Stimulated activated CD4-positive, alpha-beta T cell treated with anti-CD3 and anti-CD28 coated beads, Interleukin-1b, Interleukin-23, amount 100 ng/mL, for 1 hour (primary cell): Measurements from ENCODE around the gene GRIFIN.
"Not testable (repeated sequence)": the region's sequence is repeated elsewhere in the genome, so short reads cannot be mapped to it uniquely, and the experiment has no call there.

Source experiments
- DNase-seq, 2 donors: peaks; one replicate each; pipeline ENCODE4 v3.0.0-alpha.2; 2020; ENCODE audit warnings: low read depth in 2 of 2

The GRIFIN gene

DNA sequence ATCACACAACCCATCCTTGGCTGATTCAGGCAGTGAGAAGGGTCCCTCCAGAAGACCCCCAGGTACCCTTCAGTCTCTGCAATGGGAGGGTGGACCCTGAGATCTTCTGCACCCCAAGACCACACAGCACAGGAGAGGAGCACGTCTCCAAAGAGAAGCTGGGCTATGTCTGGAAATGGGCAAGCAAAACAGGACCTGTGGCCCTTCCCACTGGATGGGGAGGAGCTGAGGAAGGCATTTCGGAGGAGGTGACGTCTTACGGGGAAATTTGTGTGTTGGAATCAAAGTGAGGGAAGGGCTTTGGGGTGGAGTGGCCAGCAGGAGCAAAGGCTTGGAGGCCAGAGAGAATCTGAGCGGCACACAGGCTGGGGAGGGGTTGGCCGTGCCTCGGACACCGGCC lies 16.5 kb downstream of the GRIFIN start:
- DNase-seq, result no peak

DNA sequence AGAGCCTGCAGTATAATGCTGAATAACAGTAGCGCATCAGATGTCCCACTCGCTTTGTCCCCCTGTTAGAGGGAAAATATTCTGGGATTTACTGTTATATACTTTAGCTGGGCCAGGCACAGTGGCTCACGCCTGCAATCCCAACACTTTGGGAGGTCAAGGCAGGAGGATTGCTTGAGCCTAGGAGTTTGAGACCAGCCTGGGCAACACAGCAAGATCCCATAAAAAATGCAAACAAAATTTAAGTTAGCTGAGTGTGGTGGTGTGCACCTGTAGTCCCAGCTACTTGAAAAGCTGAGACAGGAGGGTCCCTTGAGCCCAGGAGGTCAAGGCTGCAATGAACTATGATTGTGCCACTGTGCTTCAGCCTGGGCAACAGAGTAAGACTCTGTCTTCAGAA lies 22.3 kb downstream of the GRIFIN start:
- DNase-seq, result not testable (repeated sequence)

DNA sequence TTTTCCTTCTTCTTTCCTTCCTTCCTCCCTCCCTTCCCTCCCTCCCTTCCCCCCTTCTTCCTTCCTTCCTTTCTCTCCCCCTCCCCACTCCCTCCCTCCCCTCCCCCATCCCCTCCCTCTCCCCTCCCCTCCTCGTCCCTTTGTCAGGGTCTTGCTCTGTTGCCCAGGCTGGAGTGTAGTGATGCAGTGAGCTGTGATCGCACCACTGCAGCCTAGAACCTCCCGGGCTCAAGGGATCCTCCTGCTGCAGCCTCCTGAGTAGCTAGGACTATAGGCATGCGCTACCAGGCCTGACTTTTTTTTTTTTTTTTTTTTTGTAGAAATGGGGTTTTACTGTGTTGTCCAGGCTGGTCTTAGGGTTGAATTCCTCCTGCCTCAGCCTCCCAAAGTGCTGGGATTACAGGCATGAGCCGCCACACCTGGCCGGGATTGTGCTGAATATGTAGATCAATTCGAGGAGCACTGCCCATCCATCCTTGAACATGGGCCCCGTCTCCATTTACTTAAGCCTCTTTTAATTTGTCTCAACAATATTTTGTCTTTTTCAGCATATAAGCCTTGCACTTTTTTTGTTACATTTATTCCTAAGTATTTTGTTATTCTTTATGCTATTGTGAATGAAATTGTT lies 23.4 kb downstream of the GRIFIN start:
- no peak for DNase-seq

DNA sequence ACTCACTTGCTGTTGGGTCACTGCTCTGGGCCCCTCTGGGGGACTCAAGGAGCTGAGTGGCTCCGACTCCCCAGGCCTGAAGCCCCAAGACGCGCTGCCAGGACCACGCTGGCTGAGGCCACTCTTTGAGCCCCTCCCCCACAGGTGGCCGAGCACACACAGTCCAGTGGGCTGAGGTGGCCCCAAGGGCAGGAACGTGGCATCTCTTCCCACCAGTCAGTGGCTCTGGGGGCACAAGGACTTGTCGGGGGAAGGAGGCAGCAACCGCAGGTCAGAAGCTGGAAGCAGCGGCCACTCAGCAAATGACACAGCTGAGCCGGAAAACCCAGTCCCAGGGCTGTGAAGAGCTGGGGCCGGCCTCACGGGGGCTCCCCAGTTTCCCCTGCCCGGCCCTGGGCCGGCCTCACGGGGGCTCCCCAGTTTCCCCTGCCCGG lies 24.1 kb downstream of the GRIFIN start:
- DNase-seq, result no peak

DNA sequence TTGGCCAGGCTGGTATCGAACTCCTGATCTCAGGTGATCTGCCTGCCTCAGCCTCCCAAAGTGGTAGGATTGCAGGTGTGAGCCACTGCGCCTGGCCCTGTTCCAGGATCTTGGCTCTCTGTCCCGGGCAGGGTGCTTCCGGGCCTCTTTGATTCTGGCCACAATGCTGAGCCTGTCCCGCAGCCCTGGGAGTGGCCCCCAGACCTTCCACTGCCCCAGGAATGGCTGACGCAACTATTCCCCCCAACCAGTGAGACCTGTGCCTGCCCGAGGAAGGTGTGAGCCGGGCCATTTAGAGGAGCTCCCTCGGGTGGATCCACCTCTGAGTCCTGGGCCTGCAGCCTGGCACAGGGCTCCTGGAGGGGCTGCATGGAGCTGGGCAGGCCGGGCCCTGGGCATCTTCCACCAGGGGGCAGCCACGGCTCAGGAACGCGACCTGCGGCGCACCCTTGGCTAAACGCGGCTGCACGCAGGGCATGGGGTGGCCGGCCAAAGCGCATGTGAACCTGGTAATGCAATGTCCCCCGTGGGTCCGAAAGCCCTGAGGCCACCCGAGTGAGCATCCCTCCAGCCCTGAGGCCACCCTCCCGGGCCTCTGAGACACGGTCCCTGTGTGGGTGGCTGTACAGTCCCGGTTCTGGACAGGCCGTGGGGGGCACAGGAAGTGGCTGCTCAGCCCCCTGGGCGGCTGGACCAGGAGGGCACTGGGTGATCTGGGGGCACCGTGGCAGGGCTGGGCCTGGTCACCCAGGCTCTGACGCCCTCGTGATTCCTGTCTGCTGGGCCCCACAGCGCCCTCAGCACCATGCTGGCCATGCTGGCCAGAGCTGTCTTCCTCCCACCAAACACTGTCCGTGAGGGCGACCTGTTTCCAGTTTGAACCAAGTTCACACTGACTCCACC lies 24.8 kb downstream of the GRIFIN start:
- DNase-seq, result peak; percentile 45 to 78

DNA sequence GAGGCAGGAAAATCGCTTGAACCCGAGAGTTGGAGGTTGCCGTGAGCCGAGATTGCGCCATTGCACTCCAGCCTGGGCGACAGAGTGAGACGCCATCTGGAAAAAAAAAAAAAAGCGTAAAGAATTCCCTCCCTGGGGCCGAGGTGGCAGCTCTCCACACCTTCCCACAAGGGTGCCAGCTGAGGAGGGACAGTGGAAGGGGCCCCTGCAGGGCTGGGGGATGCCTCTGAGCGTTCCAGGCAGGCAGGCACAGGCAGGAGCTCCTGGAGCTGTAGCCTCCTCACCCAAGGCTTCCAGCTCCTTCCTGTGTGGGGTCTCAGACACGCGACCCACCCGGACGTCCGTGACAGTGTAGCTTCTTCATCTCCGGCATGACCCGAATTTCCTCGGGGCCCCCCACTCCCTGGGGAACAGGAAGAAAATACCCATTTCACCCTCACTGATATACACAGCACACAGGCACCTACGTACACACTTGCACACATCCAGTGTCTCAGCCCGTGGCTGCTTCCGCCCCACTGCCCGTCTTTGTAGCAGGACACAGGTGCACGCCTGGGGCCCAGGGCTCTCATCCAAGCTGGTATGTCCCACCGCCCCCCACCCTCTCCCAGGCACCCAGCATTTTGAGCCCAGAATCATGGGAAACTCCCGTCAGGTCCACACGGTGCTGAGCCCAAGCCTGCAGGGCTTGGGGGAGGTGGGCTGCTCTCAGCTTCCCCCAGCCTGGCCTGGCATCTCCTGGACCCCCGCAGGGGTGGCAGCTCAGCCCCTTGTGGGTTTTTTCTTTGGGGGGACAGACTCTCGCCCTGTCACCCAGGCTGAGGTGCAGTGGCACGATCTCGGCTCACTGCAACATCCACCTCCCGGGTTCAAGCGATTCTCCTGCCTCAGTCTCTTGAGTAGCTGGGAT lies 25.7 kb downstream of the GRIFIN start:
- DNase-seq, result no peak

DNA sequence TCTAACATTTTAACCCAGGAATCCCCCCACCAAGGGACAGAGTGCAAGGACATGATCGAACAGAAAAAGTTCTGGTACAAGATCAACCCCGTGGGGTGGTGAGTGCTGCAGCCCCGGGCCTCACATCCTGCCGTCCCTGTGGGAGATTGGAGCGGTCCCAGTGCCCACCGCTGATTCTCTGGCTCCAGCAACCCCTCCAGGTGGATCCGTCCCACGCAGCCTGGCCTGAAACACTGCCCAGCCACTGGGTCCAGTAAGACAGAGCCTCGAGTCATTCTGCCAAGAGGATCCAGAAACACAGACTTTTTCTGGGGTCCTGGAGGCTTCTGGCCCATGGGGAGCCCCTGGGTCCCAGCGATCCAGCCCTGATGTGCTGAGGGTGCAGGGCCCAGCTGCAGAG lies 29.5 kb downstream of the GRIFIN start:
- DNase-seq, result no peak

DNA sequence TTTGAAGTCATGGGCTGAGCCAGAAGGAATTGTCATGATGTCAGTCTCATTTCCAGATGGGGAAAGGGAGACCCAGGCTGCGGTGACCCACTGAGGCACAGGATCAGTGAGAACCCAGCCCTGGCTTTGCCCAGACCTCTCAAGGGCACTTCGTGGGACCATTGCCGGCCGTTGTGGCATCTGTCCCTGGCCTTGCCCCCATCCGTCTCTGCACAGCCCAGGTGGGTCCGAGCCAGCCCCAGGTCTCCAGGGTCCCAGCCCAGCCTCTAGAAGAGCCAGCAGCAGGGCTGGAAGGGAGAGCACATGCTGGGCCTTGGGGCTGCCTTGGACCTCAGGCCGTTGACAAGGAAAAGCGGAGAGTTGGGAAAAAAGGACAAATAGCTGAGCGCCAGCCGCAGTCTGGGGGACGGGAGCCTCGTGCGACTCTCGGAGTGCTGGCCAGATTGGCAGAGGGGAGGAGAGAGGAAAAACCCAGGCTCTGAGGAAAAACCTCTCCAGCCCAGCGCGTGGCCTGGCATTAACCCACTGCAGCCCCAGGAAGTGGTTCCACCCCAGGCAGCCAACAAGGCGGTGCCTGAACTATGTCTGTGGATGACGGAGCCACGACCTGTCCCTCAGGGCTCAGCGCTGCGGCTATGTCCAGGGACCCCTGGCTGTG lies 30.2 kb downstream of the GRIFIN start:
- DNase-seq, result no peak

DNA sequence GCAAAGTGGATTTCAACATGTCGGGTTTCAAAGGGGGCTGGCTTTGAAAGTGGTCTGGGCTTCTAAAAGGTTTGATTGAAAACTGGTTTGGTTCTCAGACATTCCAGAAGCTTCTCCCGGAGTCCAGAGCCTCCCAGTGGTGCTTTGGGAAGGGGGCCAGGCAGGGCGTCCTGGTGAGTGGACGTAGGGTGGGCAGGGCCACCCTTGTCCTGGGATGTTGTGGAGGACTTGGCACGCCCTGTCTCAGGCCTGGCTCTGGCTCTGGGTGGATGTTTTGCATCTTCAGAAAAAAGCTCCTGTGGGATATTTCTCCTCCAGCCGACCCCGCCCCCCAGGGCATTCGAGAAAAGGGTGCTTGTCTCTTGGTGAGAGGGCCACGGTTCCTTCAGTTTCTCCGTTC lies 31.2 kb downstream of the GRIFIN start:
- no peak for DNase-seq

DNA sequence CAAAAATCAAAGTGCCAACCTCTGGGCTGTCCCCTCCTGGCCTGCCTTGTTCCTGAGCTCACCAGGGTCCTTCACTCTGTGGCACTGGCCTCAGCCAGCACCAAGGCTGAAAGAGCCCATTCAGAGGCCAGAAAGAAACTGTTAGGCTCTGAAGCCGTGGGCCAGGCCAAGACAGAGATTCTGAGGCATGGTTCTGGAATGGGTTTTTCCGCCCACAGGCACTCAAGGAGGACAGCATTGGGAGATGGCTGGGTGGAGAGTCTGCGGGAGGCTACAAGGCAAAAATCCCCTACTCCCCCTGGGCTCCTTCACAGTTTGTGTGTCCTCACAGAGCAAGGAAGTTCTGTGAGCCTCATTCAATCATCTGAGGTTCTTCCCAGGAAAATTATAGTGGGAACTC lies 31.7 kb downstream of the GRIFIN start:
- DNase-seq, result no peak

DNA sequence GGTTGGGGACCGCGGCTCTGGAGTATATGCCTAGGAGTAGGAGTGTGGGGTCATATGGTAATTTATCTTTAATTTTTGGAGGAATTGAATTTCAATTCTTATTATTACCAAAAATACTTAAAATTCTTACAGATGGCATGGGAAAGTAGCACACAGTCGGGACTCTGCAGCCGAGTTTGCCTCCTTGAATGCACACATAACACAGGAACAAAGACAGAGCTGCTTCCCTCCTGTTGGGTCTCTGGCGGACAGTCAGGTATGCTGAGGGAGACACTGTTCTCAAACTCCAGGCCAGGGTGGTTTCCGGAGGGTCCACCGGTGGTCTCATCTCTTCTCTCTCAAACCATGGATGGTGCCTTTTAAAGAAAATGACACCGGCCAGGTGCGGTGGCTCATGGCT lies 32.7 kb downstream of the GRIFIN start:
- no peak for DNase-seq

DNA sequence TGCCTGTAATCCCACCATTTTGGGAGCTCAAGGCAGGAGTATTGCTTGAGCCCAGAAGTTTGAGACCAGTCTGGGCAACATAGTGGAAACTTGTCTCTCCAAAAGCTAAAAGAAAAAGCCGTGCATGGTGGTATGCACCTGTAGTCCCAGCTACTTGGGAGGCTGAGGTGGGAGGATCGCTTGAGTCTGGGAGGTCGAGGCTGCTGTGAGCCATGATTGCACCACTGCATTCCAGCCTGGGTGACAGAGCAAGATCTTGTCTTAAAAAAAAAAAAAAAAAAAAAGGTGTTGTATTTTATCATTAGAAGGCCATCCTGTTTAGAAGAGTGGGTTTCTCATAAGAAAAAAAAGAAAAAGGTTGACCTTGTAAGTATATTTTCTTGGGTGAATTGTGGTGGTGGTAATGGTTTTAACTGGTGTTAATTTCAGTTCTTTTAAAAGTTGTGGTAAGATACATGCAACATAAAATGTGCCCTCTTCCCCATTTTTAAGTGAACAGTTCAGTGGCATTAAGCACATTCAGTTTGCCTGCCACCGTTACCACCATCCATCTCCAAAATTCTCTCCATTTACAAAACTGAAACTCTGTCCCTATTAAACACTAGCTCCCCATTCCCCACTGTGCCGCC lies 34.7 kb downstream of the GRIFIN start:
- DNase-seq, result no peak

DNA sequence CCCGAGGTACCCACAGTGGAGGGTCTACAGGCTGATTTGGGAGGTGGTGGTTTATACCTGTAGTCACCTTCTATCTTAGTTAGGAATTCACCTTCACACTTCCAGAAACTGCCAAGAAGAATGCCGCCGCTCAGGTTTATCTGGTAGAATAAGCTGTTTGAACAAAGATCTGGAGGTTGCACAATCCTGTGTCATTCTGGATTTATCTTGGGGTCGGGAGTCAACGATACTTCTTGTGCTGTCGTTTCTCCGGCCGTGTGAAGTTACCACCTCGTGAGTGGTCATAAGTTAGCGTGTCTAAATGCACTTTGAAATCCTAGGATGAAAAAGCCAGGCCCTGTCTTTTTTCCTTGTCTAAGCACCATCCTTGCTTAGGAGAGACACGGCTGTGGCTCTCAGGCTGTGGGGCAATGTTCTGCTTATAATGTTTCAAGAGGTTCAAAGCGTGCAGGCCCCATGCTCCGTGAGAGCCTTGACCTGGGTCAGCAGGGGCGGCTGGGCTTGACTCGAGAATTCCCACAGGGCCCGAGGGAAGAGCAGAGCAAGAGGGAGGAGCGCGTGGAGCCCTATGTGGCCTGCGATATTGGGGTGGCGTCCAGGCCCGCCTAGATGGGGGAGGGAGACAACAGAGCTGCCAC lies 35.5 kb downstream of the GRIFIN start:
- no peak for DNase-seq

DNA sequence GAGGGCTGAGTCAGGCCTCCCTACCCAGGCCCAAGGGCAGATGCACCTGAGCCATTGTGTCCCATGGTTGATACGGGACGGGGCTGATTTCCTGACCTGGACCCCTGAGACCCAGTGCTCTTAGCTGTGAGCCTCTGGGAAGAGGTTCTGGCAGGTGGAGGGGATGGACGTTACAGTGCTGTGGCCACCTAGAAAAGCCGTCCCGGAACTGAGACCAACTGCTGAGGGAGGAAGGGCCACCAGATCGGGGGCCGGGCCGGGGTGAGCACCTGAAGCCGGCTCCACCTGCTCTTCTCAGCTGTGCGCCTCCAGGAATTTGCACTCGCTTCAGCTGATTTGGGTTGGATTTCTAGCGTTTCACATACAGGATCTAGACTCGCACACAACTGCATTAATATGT lies 37.4 kb downstream of the GRIFIN start:
- no peak for DNase-seq

DNA sequence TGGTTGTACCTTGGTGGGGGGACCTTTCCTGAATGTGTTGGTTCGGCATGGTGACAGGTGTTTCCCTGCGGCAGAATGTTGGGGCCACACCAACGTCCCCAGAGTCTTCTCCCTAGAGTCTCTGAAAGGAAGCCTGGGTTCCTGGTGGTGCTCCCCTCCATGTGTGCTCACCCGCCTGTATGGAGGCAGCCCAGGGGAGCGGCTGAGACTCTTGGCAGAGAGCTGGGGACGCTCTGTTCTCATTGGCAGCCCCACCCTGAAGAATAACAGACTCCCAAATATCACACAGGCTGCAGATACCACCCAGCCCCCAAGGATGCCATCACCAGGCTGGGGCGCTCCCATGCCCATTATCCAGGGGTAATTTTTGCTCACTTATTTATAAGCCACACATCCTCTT lies 38.0 kb downstream of the GRIFIN start:
- DNase-seq, result no peak

DNA sequence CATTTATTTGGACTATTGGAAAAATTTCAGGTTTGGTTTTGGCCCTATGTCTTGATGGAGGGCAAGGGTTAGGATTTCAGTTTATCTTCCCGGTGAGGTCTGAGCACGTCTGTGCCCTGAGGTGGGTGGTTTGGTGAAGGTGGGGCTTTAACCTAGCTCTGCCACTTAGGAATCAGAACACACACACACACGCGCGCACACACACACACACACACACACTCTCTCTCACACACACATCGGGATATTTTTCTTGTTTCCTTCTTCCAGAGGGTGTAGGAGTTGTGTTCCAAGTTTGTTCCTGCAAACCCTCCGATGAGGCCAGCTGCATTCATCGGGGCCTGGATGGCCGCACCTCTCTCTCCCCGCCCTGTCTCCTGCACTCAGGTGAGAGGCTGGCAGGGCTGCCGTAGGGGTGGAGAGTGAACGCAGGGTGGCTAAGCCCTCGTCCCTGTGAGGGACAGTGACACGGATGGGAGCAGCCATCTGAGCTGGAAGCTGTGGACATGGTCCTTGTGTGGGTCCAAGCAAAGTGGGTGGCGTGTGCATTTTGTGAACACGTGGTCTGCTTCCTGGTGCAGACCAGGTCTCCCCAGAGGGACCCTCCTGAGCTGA lies 38.6 kb downstream of the GRIFIN start:
- DNase-seq, result no peak

DNA sequence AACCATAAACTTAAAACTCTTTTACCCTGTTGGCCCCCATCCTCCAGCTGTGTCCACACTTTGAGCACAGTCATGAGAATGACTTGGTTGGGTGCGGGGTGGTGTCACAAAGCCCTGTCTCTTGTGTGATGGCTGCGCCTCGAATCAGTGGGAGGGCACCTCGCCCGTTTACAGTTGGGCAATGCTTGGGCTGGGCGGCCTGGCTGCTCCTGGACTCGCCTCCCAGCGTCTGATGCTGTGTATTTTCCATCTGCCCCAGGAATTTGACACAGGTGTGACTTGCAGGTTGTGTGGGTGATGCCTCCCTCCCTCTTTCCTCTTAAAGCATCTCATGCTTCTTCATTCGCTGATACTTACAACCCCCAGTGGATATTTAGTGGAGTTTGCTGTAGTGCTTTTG lies 39.1 kb downstream of the GRIFIN start:
- no peak for DNase-seq

DNA sequence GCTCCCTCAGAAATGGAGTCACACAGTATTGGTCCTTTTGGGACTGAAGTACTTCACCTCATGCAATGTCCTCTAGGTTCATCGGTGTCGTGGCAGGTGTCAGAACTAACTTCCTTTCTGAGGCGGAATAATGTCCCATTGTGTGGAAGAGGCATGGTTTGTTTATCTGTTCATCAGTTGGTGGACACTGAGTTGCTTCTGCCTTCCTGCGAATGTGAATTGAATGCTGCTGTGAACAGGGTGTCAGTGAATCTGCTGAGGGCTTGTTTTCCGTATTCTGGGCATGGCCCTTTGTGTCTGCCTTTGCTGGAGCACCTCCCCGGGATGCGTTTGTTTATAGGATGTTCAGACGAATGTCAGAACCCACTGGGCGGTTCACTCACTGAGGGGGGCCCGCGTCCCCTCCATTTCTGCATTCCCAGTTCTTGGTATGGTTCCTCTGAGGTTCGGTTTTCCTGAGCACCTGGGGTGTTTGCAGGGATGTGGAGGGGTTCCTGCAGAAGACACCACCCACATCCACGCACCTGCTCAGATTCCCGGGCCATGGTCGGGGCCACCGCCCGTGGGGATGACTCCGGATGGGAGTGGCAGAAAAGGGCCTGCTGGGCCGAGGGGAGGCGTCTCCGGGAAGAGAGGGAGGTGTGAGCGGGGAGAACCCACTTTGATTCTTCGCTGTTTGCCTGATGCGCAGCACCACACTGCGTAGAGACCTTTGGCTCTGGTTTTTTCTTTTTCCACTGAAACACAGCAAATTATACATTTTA lies 39.7 kb downstream of the GRIFIN start:
- no peak for DNase-seq

DNA sequence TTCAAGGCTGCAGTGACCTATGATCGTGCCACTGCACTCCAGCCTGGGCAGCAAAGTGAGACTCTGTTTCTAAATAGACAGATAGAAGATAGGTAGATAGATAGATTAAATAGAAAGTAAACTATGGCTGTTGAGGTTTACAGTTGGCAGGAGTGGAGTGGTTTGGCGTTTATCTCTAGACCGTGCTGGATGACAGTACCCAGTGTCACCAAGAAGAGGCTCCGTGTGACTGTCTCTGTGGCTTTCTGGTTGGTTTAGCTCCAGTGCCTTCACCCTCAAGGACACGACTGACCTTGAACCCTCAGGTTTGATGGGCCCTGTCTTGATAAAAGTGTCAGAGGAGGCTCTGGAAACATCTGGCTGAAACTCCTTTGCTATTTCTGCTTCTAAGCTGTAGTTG lies 41.1 kb downstream of the GRIFIN start:
- no peak for DNase-seq
